HepG2 (cell line): ENCODE data around the gene NDUFS2. TPM values are rescaled to one million over a fixed set of nuclear protein-coding genes. Genes with fewer than 3 reads are reported as not detected.
A peak's percentile ranks its signal among the peaks of the same experiment; 100 is the strongest.

Experiments
- AGO1 ChIP-seq: fragments of 200-400 bp; formaldehyde crosslinking; IDR thresholded peaks from 2 replicates; pipeline ENCODE4 v1.6.1; 2017; ENCODE audit warnings: mild to moderate bottlenecking, low read depth, low read length, moderate library complexity; ENCODE audit not compliant: poor library complexity, severe bottlenecking
- ATRX ChIP-seq: sonication (generic); formaldehyde crosslinking; IDR thresholded peaks from 2 replicates; pipeline ENCODE4 v1.4.0; 2020; ENCODE audit warnings: missing genetic modification reagents, borderline replicate concordance
- E2F5 ChIP-seq: sonication (generic); formaldehyde crosslinking; conservative IDR thresholded peaks from 2 replicates; pipeline ENCODE4 v1.4.0; 2020; ENCODE audit warnings: missing genetic modification reagents
- GATAD1 ChIP-seq: IDR thresholded peaks from 2 replicates; pipeline ENCODE4 v1.6.1; 2016; ENCODE audit warnings: missing genetic modification reagents, missing compliant biosample characterization
- HMGA1 ChIP-seq: sonication (generic); formaldehyde crosslinking; conservative IDR thresholded peaks from 2 replicates; pipeline ENCODE4 v1.4.0; 2020; ENCODE audit warnings: missing genetic modification reagents
- HOXA5 ChIP-seq: sonication (generic); formaldehyde crosslinking; IDR thresholded peaks from 2 replicates; pipeline ENCODE4 v1.4.0; 2020; ENCODE audit warnings: missing genetic modification reagents
- IRX3 ChIP-seq: sonication (generic); formaldehyde crosslinking; IDR thresholded peaks from 2 replicates; pipeline ENCODE4 v1.8.1; 2023; ENCODE audit warnings: mild to moderate bottlenecking, low read depth, missing genetic modification reagents, borderline replicate concordance
- KDM4B ChIP-seq: sonication (generic); formaldehyde crosslinking; IDR thresholded peaks from 2 replicates; pipeline ENCODE4 v1.4.0; 2020; ENCODE audit warnings: missing genetic modification reagents
- NFE2 ChIP-seq: sonication (generic); formaldehyde crosslinking; IDR thresholded peaks from 2 replicates; pipeline ENCODE4 v1.4.0; 2020; ENCODE audit warnings: missing genetic modification reagents
- RAD21 ChIP-seq: fragments of 450-650 bp; formaldehyde crosslinking; IDR thresholded peaks from 2 replicates; pipeline ENCODE4 v1.5.0; 2020; ENCODE audit warnings: mild to moderate bottlenecking
- REPIN1 ChIP-seq: sonication (generic); formaldehyde crosslinking; IDR thresholded peaks from 2 replicates; pipeline ENCODE4 v1.8.0; 2022; ENCODE audit warnings: missing genetic modification reagents, low read depth, mild to moderate bottlenecking, borderline replicate concordance
- RNF219 ChIP-seq: sonication (generic); formaldehyde crosslinking; IDR thresholded peaks from 2 replicates; pipeline ENCODE4 v1.5.0; 2020; ENCODE audit warnings: mild to moderate bottlenecking, missing genetic modification reagents
- TFDP2 ChIP-seq: sonication (generic); formaldehyde crosslinking; IDR thresholded peaks from 2 replicates; pipeline ENCODE4 v1.4.0; 2020; ENCODE audit warnings: missing genetic modification reagents
- TMF1 ChIP-seq: sonication (generic); formaldehyde crosslinking; IDR thresholded peaks from 2 replicates; pipeline ENCODE4 v1.8.1; 2022; ENCODE audit warnings: low read depth, missing genetic modification reagents
- XRCC5 ChIP-seq: fragments of 200-400 bp; formaldehyde crosslinking; optimal IDR thresholded peaks from 2 replicates; pipeline ENCODE3; 2017; ENCODE audit warnings: mild to moderate bottlenecking, low read length
- ZBTB7A ChIP-seq: sonication (generic); formaldehyde crosslinking; IDR thresholded peaks from 2 replicates; pipeline ENCODE4 v1.8.0; 2022; ENCODE audit warnings: mild to moderate bottlenecking, missing genetic modification reagents
- ZBTB8A ChIP-seq: sonication (generic); formaldehyde crosslinking; IDR thresholded peaks from 2 replicates; pipeline ENCODE4 v1.4.0; 2020; ENCODE audit warnings: mild to moderate bottlenecking, low read depth, missing genetic modification reagents, borderline replicate concordance
- ZNF350 ChIP-seq: sonication (generic); formaldehyde crosslinking; IDR thresholded peaks from 2 replicates; pipeline ENCODE4 v1.4.0; 2020; ENCODE audit warnings: mild to moderate bottlenecking, low read depth, missing genetic modification reagents, borderline replicate concordance
- ZNF570 ChIP-seq: sonication (generic); formaldehyde crosslinking; IDR thresholded peaks from 2 replicates; pipeline ENCODE4 v1.4.0; 2020; ENCODE audit warnings: mild to moderate bottlenecking, missing genetic modification reagents, borderline replicate concordance
- ZNF574 ChIP-seq: sonication (generic); formaldehyde crosslinking; IDR thresholded peaks from 2 replicates; pipeline ENCODE4 v1.4.0; 2020; ENCODE audit warnings: missing genetic modification reagents
- ZNF619 ChIP-seq: sonication (generic); formaldehyde crosslinking; IDR thresholded peaks from 2 replicates; pipeline ENCODE4 v1.4.0; 2020; ENCODE audit warnings: mild to moderate bottlenecking, missing genetic modification reagents
- ZNF7 ChIP-seq: IDR thresholded peaks from 2 replicates; pipeline ENCODE4 v1.6.1; 2016; ENCODE audit warnings: missing biosample characterization, missing genetic modification reagents
- ZNF850 ChIP-seq: sonication (generic); formaldehyde crosslinking; conservative IDR thresholded peaks from 2 replicates; pipeline ENCODE4 v1.9.0; 2021; ENCODE audit warnings: mild to moderate bottlenecking, missing genetic modification reagents
- polyA plus RNA-seq, 8 experiments: library from polyadenylated mRNA; depleted of rRNA in 3 of 8; stranded (reverse) in 7 of 8; unstranded in 1 of 8; fragments of >200 nt; fragmentation: Illumina TruSeq in 4 of 8; extraction: Trizol in 4 of 8; gene quantifications; 2 replicates each; pipeline versions ENCODE4 v1.2.1 to v1.2.3, GENCODE V29; 2011 to 2016; ENCODE audit warnings: low read depth in 4 of 8, missing spikeins in 1 of 8, mixed read lengths in 1 of 8; ENCODE audit not compliant: insufficient read depth in 1 of 8
- total RNA-seq, 5 experiments: library from RNA; depleted of rRNA; stranded (reverse); fragments of >200 nt; fragmentation: Illumina TruSeq; extraction: Trizol; gene quantifications; 2 replicates each; pipeline ENCODE4 v1.2.3, GENCODE V29; 2016; ENCODE audit warnings: low read depth in 1 of 5

Gene NDUFS2
- total and polyA plus RNA-seq, 2 of the 13 experiments (the other 11 are each of a cell fraction or from before 2014, with no cell fraction given) = 89.9 to 118 TPM

GRCh38 chr1:161165742-161166668, 36.2 kb upstream of the NDUFS2 start, which contains the start of gene PPOX (continued):
- peak; percentile 63; the same call in 1 of the 2 replicates for TF ChIP-seq REPIN1
- TF ChIP-seq ZNF570 (CRISPR knock-in tag) = no peak
- TF ChIP-seq ATRX (CRISPR knock-in tag) = no peak
- TF ChIP-seq XRCC5 = peak; percentile 94
- TF ChIP-seq ZNF850 = no peak
- TF ChIP-seq ZBTB7A (CRISPR knock-in tag) = no peak
- TF ChIP-seq ZNF350 (CRISPR knock-in tag) = peak; percentile 53; the same call in 1 of the 2 replicates
- peak; percentile 82 for TF ChIP-seq ZNF574
- TF ChIP-seq GATAD1 (CRISPR knock-in tag) = peak; percentile 91
- no peak for TF ChIP-seq E2F5 (CRISPR knock-in tag)
- no peak for TF ChIP-seq ZNF7 (CRISPR knock-in tag)
- TF ChIP-seq TFDP2 (CRISPR knock-in tag) = peak; percentile 81
- no peak for TF ChIP-seq KDM4B (CRISPR knock-in tag)
- no peak for TF ChIP-seq HMGA1 (CRISPR knock-in tag)
- peak; percentile 49 for TF ChIP-seq AGO1
- no peak for TF ChIP-seq NFE2 (CRISPR knock-in tag)
- TF ChIP-seq ZBTB8A = no peak
- TF ChIP-seq HOXA5 (CRISPR knock-in tag) = peak; percentile 80
- TF ChIP-seq RAD21 (CRISPR knock-in tag) = no peak
- TF ChIP-seq TMF1 (CRISPR knock-in tag) = no peak
- no peak for TF ChIP-seq RNF219 (CRISPR knock-in tag)
- 0 out of 2 replicates have a peak, but pooled peaks have one; percentile 54 for TF ChIP-seq ZNF619
- no peak for TF ChIP-seq IRX3 (CRISPR knock-in tag)
